SK-N-MC (cell line): ENCODE data around the gene PDE4B.

ENCODE experiments used
- DNase-seq: peaks from one replicate; pipeline ENCODE4 v3.0.0-alpha.2; 2011; ENCODE audit warnings: low read depth, low spot score
- H3K27ac ChIP-seq: fragments of 200-600 bp; sonication (generic); 2 replicates; pipeline ENCODE4 v1.5.1; 2016; ENCODE audit warnings: mixed run types
- H3K36me3 ChIP-seq: fragments of 200-600 bp; sonication (generic); 2 replicates; pipeline ENCODE4 v1.6.1; 2017; ENCODE audit warnings: antibody characterized with exemption, low read length, mixed read lengths; ENCODE audit not compliant: insufficient read depth
- H3K4me3 ChIP-seq: fragments of 200-600 bp; sonication (generic); 2 replicates; pipeline ENCODE4 v1.5.1; 2016
- H3K9ac ChIP-seq: fragments of 200-600 bp; sonication (generic); 2 replicates; pipeline ENCODE4 v1.8.0; 2017; ENCODE audit warnings: mixed run types, mixed read lengths; ENCODE audit not compliant: insufficient read length
- H3K9me3 ChIP-seq: fragments of 200-600 bp; sonication (generic); 2 replicates; pipeline ENCODE4 v1.6.1; 2017; ENCODE audit warnings: low read depth, mild to moderate bottlenecking, antibody characterized with exemption, low read length, moderate library complexity, mixed read lengths
- EZH2 ChIP-seq: fragments of 200-600 bp; sonication (generic); IDR thresholded peaks from one replicate; pipeline ENCODE4 v1.6.1; 2017; ENCODE audit warnings: antibody characterized with exemption
- FOXP2 ChIP-seq: optimal IDR thresholded peaks from 2 replicates; pipeline ENCODE3; 2011; ENCODE audit warnings: mild to moderate bottlenecking, moderate library complexity; ENCODE audit not compliant: insufficient read depth; ENCODE audit errors: extremely low read length, control extremely low read depth
- POLR2AphosphoS5 ChIP-seq: IDR thresholded peaks from 2 replicates; pipeline ENCODE4 v1.6.1; 2012; ENCODE audit warnings: mild to moderate bottlenecking, low read depth, low read length, borderline replicate concordance

Gene PDE4B

GRCh38 chr1:66285618-66286270 is 493.0 kb downstream of the PDE4B start:
- Histone ChIP-seq H3K36me3 (no peaks in the 10 kb centered on the region), H3K9me3 (no peaks in the 10 kb centered on the region), H3K9ac (no peak overlapping the region), H3K27ac (no peak overlapping the region), H3K4me3 (no peak overlapping the region)
- no peak for DNase-seq
- TF ChIP-seq EZH2, result no peak
- no peak for TF ChIP-seq FOXP2
- no peak for TF ChIP-seq POLR2AphosphoS5

GRCh38 chr1:66286307-66286706 is 493.6 kb downstream of the PDE4B start:
- no peak for TF ChIP-seq EZH2
- no peak for TF ChIP-seq POLR2AphosphoS5
- TF ChIP-seq FOXP2, result no peak
- DNase-seq, result no peak
- H3K4me3 ChIP-seq, result no peak overlapping the region
- H3K36me3 ChIP-seq, result no peaks in the 10 kb centered on the region
- H3K27ac ChIP-seq, result no peak overlapping the region
- H3K9ac ChIP-seq, result no peak overlapping the region
- no peaks in the 10 kb centered on the region for H3K9me3 ChIP-seq

- Histone ChIP-seq H3K36me3 (no peaks in the 10 kb centered on the region), H3K27ac (no peak overlapping the region), H3K9me3 (no peaks in the 10 kb centered on the region), H3K4me3 (no peak overlapping the region), H3K9ac (no peak overlapping the region)
- no peak for DNase-seq
- TF ChIP-seq FOXP2, result no peak
- TF ChIP-seq POLR2AphosphoS5, result no peak
- no peak for TF ChIP-seq EZH2
Measured at GRCh38 chr1:66288048-66288447, 495.4 kb downstream of the PDE4B start.

- Histone ChIP-seq H3K4me3 (no peak overlapping the region), H3K36me3 (no peaks in the 10 kb centered on the region), H3K9me3 (no peaks in the 10 kb centered on the region), H3K9ac (no peak overlapping the region), H3K27ac (peak overlapping the region; percentile 20; the same call in 1 of the 2 replicates)
- TF ChIP-seq FOXP2 (no peak), EZH2 (no peak), POLR2AphosphoS5 (no peak)
- DNase-seq, result no peak
Measured at GRCh38 chr1:66290761-66291530, 498.3 kb downstream of the PDE4B start.

GRCh38 chr1:66291531-66291864 is 498.8 kb downstream of the PDE4B start:
- Histone ChIP-seq H3K36me3 (no peaks in the 10 kb centered on the region), H3K27ac (peak overlapping the region; percentile 20; the same call in 1 of the 2 replicates), H3K9ac (no peak overlapping the region), H3K9me3 (no peaks in the 10 kb centered on the region), H3K4me3 (no peak overlapping the region)
- TF ChIP-seq POLR2AphosphoS5 (peak; percentile 25; the same call in 1 of the 2 replicates), EZH2 (no peak)
- DNase-seq, result no peak

GRCh38 chr1:66292305-66292704 is 499.6 kb downstream of the PDE4B start:
- H3K9me3 ChIP-seq, result no peaks in the 10 kb centered on the region
- TF ChIP-seq EZH2 (no peak), FOXP2 (no peak), POLR2AphosphoS5 (no peak)
- no peak overlapping the region for H3K9ac ChIP-seq
- DNase-seq, result no peak
- H3K27ac ChIP-seq, result no peak overlapping the region
- H3K4me3 ChIP-seq, result no peak overlapping the region
- no peaks in the 10 kb centered on the region for H3K36me3 ChIP-seq

GRCh38 chr1:66292944-66293343 is 500.2 kb downstream of the PDE4B start:
- H3K27ac ChIP-seq, result no peak overlapping the region
- no peaks in the 10 kb centered on the region for H3K36me3 ChIP-seq

GRCh38 chr1:66294707-66295370 is 502.1 kb downstream of the PDE4B start:
- H3K9me3 ChIP-seq, result no peaks in the 10 kb centered on the region
- TF ChIP-seq EZH2 (no peak), POLR2AphosphoS5 (no peak), FOXP2 (no peak)
- no peak overlapping the region for H3K9ac ChIP-seq
- no peak overlapping the region for H3K4me3 ChIP-seq
- no peak overlapping the region for H3K27ac ChIP-seq
- no peak for DNase-seq
- no peaks in the 10 kb centered on the region for H3K36me3 ChIP-seq

More at GRCh38 chr1:66292944-66293343, 500.2 kb downstream of the PDE4B start:
- Histone ChIP-seq H3K4me3 (no peak overlapping the region), H3K9ac (no peak overlapping the region), H3K9me3 (no peaks in the 10 kb centered on the region)
- no peak for DNase-seq
- TF ChIP-seq EZH2, result no peak
- no peak for TF ChIP-seq POLR2AphosphoS5
- no peak for TF ChIP-seq FOXP2

GRCh38 chr1:66295803-66296202 is 503.1 kb downstream of the PDE4B start:
- Histone ChIP-seq H3K4me3 (no peak overlapping the region), H3K9ac (no peak overlapping the region), H3K36me3 (no peaks in the 10 kb centered on the region), H3K27ac (no peak overlapping the region), H3K9me3 (no peaks in the 10 kb centered on the region)
- TF ChIP-seq EZH2 (no peak), FOXP2 (no peak), POLR2AphosphoS5 (no peak)
- no peak for DNase-seq
